PC-9 (cell line): ENCODE data around the gene TRIO. TPM values are rescaled to one million over a fixed set of nuclear protein-coding genes. Genes with fewer than 3 reads are reported as not detected.

ENCODE experiments used
- BruUV-seq: library from RNA; stranded (reverse); fragments of 400-500 nt; replicated peaks from 2 replicates; lab custom pipeline; 2021; lab: Mats Ljungman, UMichigan
- CTCF ChIA-PET: fragments of 300-600 bp; sonication (Branson Sonifier 250); formaldehyde crosslinking; loops from one replicate; lab custom pipeline; 2022; ENCODE audit warnings: antibody characterized with exemption; lab: Charles Lee
- POLR2A ChIA-PET: fragments of 300-600 bp; sonication (Branson Sonifier 250); formaldehyde crosslinking; loops from one replicate; lab custom pipeline; 2022; ENCODE audit warnings: antibody characterized with exemption; ENCODE audit not compliant: unreplicated experiment; lab: Charles Lee
- DNase-seq, 2 experiments: peaks; one replicate each; pipeline versions ENCODE4 v3.0.0 to v3.0.0-alpha.2; 2015 to 2022; ENCODE audit warnings: mixed read lengths in 1 of 2
- H2AFZ ChIP-seq: fragments of 200-600 bp; sonication (generic); 2 replicates; pipeline ENCODE4 v1.8.1; 2017; ENCODE audit warnings: antibody characterized with exemption
- H3F3A ChIP-seq: fragments of 200-600 bp; sonication (generic); 2 replicates; pipeline ENCODE4 v1.8.1; 2017; ENCODE audit warnings: antibody characterized with exemption, mild to moderate bottlenecking, low read depth; ENCODE audit not compliant: insufficient read depth
- H3K27ac ChIP-seq: fragments of 200-600 bp; sonication (generic); 2 replicates; pipeline ENCODE4 v1.6.1; 2016; ENCODE audit warnings: mixed run types
- H3K27me3 ChIP-seq: fragments of 200-600 bp; sonication (generic); 2 replicates; pipeline ENCODE4 v1.6.1; 2016; ENCODE audit warnings: low read depth, mixed run types; ENCODE audit not compliant: insufficient read depth
- H3K36me3 ChIP-seq: fragments of 200-600 bp; sonication (generic); 2 replicates; pipeline ENCODE4 v1.6.1; 2016; ENCODE audit warnings: low read depth, mixed run types
- H3K4me1 ChIP-seq: fragments of 200-600 bp; sonication (generic); replicated peaks from 2 replicates; pipeline ENCODE4 v1.6.1; 2016; ENCODE audit warnings: mixed run types; ENCODE audit not compliant: insufficient read depth
- H3K4me2 ChIP-seq: fragments of 200-600 bp; sonication (generic); 2 replicates; pipeline ENCODE4 v1.6.1; 2017; ENCODE audit warnings: mixed run types
- H3K4me3 ChIP-seq: fragments of 200-600 bp; sonication (generic); 2 replicates; pipeline ENCODE4 v1.6.1; 2016; ENCODE audit warnings: mixed run types
- H3K79me2 ChIP-seq: fragments of 200-600 bp; sonication (generic); 2 replicates; pipeline ENCODE4 v1.6.1; 2017; ENCODE audit warnings: low read depth, mixed run types
- H3K9me2 ChIP-seq: fragments of 200-600 bp; sonication (generic); 2 replicates; pipeline ENCODE4 v1.8.1; 2017; ENCODE audit warnings: mild to moderate bottlenecking; ENCODE audit not compliant: insufficient read depth
- H3K9me3 ChIP-seq: fragments of 200-600 bp; sonication (generic); 2 replicates; pipeline ENCODE4 v1.8.1; 2016; ENCODE audit warnings: low read depth; ENCODE audit not compliant: insufficient read depth
- H4K20me1 ChIP-seq: fragments of 200-600 bp; sonication (generic); 2 replicates; pipeline ENCODE4 v1.8.1; 2017; ENCODE audit not compliant: insufficient read depth
- CTCF ChIP-seq: fragments of 200-600 bp; sonication (generic); conservative IDR thresholded peaks from 2 replicates; pipeline ENCODE4 v1.6.1; 2017; ENCODE audit warnings: mixed run types, antibody characterized with exemption, mild to moderate bottlenecking, moderate library complexity
- EZH2 ChIP-seq: fragments of 200-600 bp; sonication (generic); IDR thresholded peaks from 2 replicates; pipeline ENCODE4 v1.8.0; 2017; ENCODE audit warnings: antibody characterized with exemption, low read depth
- intact Hi-C: fragments of 100-400 bp; cut with micrococcal nuclease; formaldehyde crosslinking; loops from one replicate; pipeline ENCODE4 v1.10.0; 2022; ENCODE audit not compliant: unreplicated experiment
- total RNA-seq: library from RNA; stranded (reverse); gene quantifications from 2 replicates; pipeline ENCODE4 v1.2.3, GENCODE V29; 2021

Gene TRIO
- total RNA-seq, 1 experiment from 2014 or later, result 596 TPM

GRCh38 chr5:14491015-14491915, 348.1 kb downstream of the TRIO start:
- Histone ChIP-seq H3K9me3 (no peaks in the 10 kb centered on the region), H2AFZ (no peak overlapping the region), H3F3A (peaks cover 9% of the 10 kb centered on the region), H3K4me1 (no peaks in the 10 kb centered on the region), H3K4me3 (no peak overlapping the region), H3K79me2 (no peaks in the 10 kb centered on the region), H3K27me3 (no peaks in the 10 kb centered on the region), H3K36me3 (peaks cover 41% of the 10 kb centered on the region), H3K4me2 (no peak overlapping the region), H3K9me2 (no peaks in the 10 kb centered on the region), H4K20me1 (no peaks in the 10 kb centered on the region; the same call in 1 of the 2 replicates), H3K27ac (no peak overlapping the region)
- TSS peak; percentile 94 for BruUV-seq
- DNase-seq, result peak; percentile 60 to 92
- TF ChIP-seq CTCF (no peak), EZH2 (no peak)
- intact Hi-C loops, result loop anchor here (2.0 to 5.0 kb wide), 4 partner anchors 91 to 518 kb away; partner anchors contain the start of gene OTULINL
- ChIA-PET CTCF (no interaction called here), POLR2A (interaction anchor here (0.6 kb wide), 1 partner anchor 167 kb away, joined by 4 read pairs; no protein-coding TSS in a partner anchor)

- ChIA-PET CTCF (no interaction called here), POLR2A (no interaction called here)
- TF ChIP-seq CTCF (no peak), EZH2 (no peak)
- Histone ChIP-seq H3K27ac (no peak overlapping the region), H3K9me3 (no peaks in the 10 kb centered on the region), H3K9me2 (no peaks in the 10 kb centered on the region), H3K4me3 (no peak overlapping the region), H3K4me1 (no peaks in the 10 kb centered on the region), H4K20me1 (no peaks in the 10 kb centered on the region; the same call in 1 of the 2 replicates), H3K27me3 (no peaks in the 10 kb centered on the region), H3F3A (peaks cover 7% of the 10 kb centered on the region), H2AFZ (no peak overlapping the region), H3K4me2 (no peak overlapping the region), H3K79me2 (no peaks in the 10 kb centered on the region), H3K36me3 (peaks cover 45% of the 10 kb centered on the region)
- intact Hi-C loops, result loop anchor here (5.0 kb wide), 3 partner anchors 90 to 515 kb away; partner anchors contain the start of gene OTULINL
- BruUV-seq, result no TSS peak
- no peak for DNase-seq
Measured at GRCh38 chr5:14492331-14492964, 349.3 kb downstream of the TRIO start.

GRCh38 chr5:14495301-14495700, 352.2 kb downstream of the TRIO start:
- H3K4me1 ChIP-seq, result no peaks in the 10 kb centered on the region
- no peaks in the 10 kb centered on the region for H3K79me2 ChIP-seq
- DNase-seq, result no peak
- ChIA-PET CTCF (interaction anchor here (0.7 kb wide), 1 partner anchor 162 kb away, joined by 21 read pairs; no protein-coding TSS in a partner anchor), POLR2A (no interaction called here)
- no peaks in the 10 kb centered on the region for H3K9me3 ChIP-seq
- H3K9me2 ChIP-seq, result no peaks in the 10 kb centered on the region
- no peak overlapping the region for H3K27ac ChIP-seq
- intact Hi-C loops, result no loop called here
- no peak overlapping the region for H2AFZ ChIP-seq
- TF ChIP-seq EZH2 (no peak), CTCF (no peak)
- no peak overlapping the region for H3K4me2 ChIP-seq
- H3K27me3 ChIP-seq, result no peaks in the 10 kb centered on the region
- no TSS peak for BruUV-seq
- no peaks in the 10 kb centered on the region for H3F3A ChIP-seq
- H4K20me1 ChIP-seq, result no peaks in the 10 kb centered on the region; the same call in 1 of the 2 replicates
- peaks cover 45% of the 10 kb centered on the region for H3K36me3 ChIP-seq
- no peak overlapping the region for H3K4me3 ChIP-seq
